SH-SY5Y (cell line): ENCODE data around the gene ZFAND4.

Experiments used
- GATA2 ChIP-seq: IDR thresholded peaks from 2 replicates; pipeline ENCODE4 v1.6.1; 2011; ENCODE audit warnings: mild to moderate bottlenecking, low read depth, low read length
- GATA3 ChIP-seq: IDR thresholded peaks from 2 replicates; pipeline ENCODE4 v1.6.1; 2011; ENCODE audit warnings: low read depth, mild to moderate bottlenecking, low read length, moderate library complexity

GRCh38 chr10:45675388-45675787 lies 2.8 kb upstream of the ZFAND4 start:
- no peak for TF ChIP-seq GATA2
- no peak for TF ChIP-seq GATA3
